ENCODE measurements around the gene WDR27.

WDR27 gene

DNA sequence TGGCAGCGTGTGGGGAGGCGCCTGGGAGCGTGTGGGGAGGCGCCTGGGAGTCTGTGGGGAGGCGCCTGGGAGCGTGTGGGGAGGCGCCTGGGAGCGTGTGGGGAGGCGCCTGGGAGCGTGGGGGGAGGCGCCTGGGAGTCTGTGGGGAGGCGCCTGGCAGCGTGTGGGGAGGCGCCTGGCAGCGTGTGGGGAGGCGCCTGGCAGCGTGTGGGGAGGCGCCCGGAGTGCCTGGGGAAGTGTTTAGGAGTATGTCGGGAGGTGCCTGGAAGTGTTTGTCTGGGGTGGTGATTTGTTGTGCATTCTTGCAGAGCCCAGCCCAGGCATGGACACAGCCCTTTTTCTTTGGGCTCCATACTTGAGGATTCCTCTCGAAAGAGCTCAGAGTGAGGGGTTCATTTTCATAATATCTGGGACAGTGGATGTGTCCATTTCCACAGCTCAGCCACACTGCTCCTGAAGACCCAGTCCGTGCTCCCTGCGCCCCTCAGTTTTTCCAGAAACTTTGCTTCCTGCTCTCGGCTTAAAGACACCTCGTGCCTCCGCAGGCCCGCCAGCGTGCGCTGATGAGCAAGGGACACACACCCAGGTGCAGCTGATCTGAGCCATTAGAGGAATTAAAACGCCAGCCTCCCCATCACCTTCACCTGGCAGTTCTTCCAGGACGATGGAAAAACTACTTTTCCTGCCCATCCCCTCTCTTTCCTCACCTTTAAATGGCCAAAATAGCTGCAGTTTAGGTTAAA is 276.0 kb downstream of the WDR27 start:
- no peak for DNase-seq

DNA sequence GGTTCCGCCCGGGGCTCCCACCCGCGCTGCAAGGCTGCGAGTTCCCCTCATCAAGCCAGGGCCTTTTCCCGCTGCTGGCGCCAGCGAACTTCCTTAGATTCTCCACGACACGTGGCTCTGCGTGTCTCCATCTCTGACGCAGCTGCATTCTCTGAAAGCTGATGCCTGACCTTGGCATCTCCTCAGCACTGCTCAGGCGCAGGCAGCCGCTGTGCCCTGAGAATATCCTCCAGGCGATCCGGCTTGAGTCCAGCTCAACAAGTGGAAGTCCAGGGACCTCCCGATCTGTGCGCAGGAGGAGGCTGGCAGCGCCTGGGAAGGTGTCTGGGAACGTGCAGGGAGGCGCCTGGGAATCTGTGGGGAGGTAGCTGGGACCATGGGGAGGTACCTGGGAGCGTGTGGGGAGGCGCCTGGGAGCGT is 277.0 kb downstream of the WDR27 start:
- DNase-seq: no peak

DNA sequence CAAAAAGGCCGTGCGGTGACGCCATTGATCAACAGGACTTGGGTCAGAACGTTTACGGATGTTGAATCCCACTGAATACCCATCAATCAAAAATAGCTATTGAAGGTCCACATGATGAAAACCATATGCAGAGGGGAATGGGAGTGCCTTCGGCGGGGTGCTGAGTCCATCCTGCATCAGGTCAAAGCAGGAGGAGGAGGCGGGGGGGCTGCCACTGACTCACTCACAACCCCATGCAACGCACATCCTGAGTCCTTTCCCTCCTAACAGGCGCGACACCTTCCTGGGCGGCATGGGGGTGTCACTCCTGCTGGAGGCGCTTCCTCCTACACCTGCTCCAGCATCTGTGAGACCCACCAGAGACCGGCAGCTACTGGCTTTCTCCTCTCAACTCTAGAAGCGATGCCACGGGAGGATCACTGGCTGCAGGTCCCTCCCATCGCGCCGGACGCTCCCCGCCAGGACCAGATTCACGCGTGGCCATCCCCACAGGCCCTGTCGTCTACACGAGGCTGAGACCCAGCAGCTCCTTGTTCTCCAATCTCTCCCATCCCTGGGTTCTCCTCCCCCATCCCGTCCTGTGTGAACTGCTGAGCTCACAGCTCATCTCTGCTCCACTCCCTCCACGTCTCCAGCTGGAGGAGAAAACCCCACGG is 277.6 kb downstream of the WDR27 start:
- no peak for DNase-seq

DNA sequence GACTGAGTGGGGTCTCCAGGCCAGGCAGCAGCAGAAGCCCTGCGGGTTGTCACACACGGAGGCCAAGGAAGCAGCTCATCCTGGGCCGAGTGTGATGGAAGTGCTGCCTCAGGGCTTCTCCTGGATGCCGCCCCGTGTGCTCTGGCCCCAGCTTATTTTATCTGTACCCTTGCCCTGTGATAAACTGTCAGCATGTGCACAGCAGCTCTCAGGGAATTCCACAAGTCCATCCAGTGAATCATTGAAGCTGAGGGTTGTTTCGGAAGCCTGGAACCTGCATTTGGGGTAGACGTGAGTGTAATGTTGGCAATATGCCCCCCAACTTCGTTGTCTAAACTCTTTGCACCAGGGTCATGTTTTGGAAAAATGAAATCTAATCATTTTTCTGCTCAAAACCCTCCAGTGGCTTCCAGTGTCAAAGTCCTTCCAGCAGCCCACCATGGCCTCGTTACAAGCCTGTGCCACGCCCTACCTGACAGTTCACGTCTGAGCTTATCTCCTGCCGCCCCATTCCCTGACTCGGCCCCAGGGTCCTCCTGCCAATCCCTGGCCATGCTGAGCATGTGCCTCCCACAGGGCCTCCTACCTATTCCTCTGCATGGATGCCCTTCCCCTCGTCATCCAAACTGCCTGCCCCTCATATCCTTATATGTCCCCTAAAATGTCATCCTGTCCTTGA is 280.1 kb downstream of the WDR27 start:
- no peak for DNase-seq

- DNase-seq: peak in 1 of 2 experiments; percentile 2
These were observed 280.8 kb downstream of the WDR27 start for GRCh38 chr6:169420912-169421543.

GRCh38 chr6:169417101-169417500 is 284.7 kb downstream of the WDR27 start:
- DNase-seq: no peak

GRCh38 chr6:169416249-169416648 is 285.6 kb downstream of the WDR27 start:
- DNase-seq: no peak

- no peak for DNase-seq
These were observed 286.6 kb downstream of the WDR27 start for GRCh38 chr6:169415179-169415578.

DNA sequence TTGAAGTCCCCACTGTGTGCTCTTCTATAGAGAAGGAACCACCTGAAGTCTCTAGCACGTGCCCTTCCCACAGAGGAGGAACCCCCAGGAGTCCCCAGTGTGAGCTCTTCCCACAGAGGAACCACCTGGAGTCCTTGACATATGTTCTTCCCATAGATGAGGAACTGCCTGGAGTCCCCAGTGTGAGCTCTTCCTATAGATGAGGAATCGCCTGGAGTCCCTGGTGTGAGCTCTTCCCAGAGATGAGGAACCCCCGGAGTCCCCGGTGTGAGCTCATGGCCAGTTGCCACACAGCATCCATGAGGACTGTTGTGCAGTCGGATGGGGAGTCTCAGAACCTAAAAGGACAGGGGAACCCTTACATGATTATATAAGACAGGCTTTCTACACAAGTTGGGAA is 290.1 kb downstream of the WDR27 start:
- no peak for DNase-seq

- no peak for DNase-seq
These were observed 290.5 kb downstream of the WDR27 start for GRCh38 chr6:169411296-169411695.

GRCh38 chr6:169409742-169410312 is 292.0 kb downstream of the WDR27 start:
- DNase-seq: no peak

- DNase-seq: no peak
These were observed 294.5 kb downstream of the WDR27 start for GRCh38 chr6:169407325-169407724.
